Central memory CD4-positive, alpha-beta T cell (primary cell): ENCODE measurements around the gene LCE1E.

Experiments used
- DNase-seq: peaks from one replicate; pipeline ENCODE4 v3.0.0; 2022
- total RNA-seq, 3 experiments: gene quantifications; one replicate each; lab custom pipeline; 2026; lab: John Stamatoyannopoulos, UW

Gene LCE1E
- total RNA-seq: 0 reads per million in 3 experiments

- no peak for DNase-seq
These were observed at the start of gene LCE1E for GRCh38 chr1:152786077-152786476. Gene LCE1E, plus strand, starts transcription at chr1:152786257. Its CDS starts 1,043 bp downstream, at chr1:152787300.

- DNase-seq: no peak
These were observed 48.1 kb upstream of the LCE1E start for GRCh38 chr1:152737997-152738396.

DNA sequence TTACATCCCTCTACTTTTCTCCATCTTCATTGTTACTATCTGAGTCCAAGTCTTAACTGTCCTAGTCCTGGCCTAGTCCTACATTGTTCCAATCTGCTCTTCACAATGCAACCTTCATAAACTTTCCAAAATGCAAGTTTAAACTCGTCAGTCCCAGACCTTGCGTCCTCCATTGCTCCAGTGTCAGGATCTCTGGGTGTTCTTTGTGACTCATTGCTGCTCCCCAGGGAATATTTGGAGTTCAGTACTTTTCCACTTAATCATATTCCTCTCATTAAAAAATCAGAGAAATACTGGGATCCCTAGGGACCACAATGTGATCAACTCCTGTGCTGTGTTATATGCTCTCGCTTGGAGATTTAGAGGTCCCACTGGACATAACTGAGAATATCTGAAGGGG is 46.2 kb upstream of the LCE1E start:
- no peak for DNase-seq

- no peak for DNase-seq
These were observed 44.4 kb upstream of the LCE1E start for GRCh38 chr1:152741656-152742055.

DNA sequence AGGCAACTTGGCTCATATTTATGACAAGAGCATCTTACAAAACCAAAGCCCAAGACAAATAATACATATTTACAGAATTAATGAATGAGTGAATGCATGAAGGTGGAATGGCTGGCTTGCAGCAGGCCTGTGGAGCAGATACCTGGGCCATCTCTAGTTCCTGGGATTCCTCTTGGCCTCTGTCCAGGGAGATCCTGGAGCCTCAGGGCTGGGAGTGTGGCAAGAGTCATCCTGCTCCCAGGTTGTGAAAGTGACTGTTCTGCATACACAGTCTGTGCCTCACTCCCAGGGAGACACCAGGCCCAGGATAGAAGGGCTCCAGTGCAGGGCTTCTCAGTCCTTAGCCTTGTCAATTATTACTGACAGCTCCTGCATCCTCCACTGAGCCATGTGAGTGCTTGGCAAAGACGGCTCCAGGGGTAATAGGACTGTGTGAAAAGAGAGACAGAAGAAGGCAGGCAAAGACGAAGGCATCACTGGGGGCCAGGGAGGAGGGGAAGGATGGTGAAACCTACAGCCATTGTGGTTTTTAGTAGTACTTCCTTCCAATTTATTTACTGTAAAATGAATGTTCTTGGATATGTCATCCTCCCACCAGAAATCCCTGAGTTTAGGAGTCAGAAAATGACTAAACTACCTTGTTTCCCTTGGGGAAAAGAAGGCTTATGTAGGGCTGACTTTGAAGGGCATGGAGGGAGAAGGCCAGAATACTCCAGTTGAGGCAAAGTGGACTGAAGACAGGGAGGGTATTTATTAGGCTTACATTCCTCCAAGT is 42.5 kb upstream of the LCE1E start:
- DNase-seq: no peak

GRCh38 chr1:152745289-152745704 is 40.8 kb upstream of the LCE1E start:
- no peak for DNase-seq

DNA sequence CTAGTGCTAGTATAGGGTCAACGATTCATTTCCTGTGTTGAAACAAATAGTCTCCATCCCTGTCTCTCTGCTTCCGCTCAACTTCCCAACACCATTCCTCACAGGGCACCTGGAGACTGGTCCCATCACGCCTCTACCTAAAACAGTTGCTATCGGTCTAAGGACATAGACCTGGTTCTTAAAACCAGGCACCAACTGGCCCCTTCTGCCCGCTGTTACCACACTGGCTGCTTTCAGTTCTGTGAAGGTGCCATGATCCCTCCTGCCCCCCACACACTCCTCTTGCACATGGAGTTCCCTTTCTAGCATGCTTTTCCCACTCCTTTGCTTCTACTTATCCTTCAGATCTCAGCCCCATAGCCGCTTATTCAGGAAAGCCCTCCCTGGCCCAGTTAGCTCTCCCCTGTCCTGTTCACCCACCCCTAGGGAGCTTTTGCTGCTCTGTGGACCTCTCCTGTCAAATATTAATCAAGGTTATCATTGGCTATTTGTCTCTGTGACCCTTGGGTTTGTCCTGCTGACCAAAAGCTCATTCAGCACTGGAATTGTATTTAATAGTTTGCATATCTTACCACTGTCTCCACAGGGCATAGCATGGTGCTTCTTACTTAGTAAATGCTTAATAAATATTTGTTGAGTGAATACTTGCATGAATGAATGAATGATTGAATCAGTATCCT is 40.2 kb upstream of the LCE1E start:
- DNase-seq: no peak

- no peak for DNase-seq
These were observed 38.2 kb upstream of the LCE1E start for GRCh38 chr1:152747831-152748230.

DNA sequence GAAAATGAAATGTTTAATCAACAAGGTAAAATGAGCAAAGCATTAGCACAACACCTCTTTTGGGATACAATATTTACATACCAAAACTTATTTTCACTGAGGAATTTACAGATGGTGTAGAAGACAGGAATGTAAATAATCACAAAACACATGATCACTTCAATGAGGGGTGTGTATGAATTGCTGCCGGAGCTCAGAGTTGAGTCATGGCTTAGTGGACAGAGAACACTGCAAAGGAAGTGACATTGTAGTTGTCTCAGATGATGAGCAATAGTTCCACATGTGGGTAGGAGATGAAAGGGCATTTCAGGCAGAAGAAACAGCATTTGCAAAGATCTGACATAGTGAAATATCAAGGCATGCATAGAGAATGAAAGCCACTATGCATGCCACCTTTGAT is 33.8 kb upstream of the LCE1E start:
- DNase-seq: no peak

DNA sequence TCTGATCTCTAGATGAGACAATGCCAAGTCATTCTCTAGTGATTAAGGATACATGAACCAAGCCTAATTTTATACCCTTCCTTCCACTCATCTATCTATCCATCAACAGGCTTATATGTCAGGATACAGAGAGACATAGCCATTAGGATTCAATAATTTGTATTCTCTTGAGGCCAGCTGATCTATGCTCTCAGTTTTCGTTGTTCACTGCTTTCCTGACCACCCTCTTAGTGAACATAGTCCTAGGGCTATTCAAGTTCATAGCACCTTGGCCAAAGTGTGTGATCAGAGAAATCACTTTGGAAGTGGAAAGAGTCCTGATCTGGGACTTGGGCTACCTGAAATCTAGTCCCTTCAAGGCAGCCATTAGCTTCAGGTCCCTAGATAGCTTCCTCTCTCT is 32.5 kb upstream of the LCE1E start:
- no peak for DNase-seq

GRCh38 chr1:152756872-152757271 is 29.2 kb upstream of the LCE1E start:
- no peak for DNase-seq

GRCh38 chr1:152757747-152758146 is 28.3 kb upstream of the LCE1E start, which contains the start of gene KPRP:
Gene KPRP, plus strand, starts transcription at chr1:152758025. Its CDS starts 1,564 bp downstream, at chr1:152759589.
- no peak for DNase-seq

DNA sequence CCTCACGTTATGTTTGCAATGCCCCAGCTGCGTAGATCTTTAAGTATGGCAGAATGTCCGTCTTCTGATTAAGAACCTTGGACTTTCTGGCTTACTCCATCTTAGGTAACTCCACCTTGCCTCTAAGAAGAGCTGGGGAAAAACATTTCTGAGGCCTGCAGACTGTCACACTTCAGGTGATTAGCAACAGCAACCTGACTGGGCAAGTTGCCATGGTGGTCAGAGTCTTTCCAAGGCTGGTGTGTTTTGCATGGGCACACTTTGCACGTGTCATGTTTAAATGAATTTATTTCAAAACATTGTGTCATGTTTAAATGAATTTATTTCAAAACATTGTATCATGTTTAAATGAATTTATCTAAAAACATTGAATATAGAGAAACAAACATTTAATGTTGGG is 27.4 kb upstream of the LCE1E start:
- DNase-seq: no peak

DNA sequence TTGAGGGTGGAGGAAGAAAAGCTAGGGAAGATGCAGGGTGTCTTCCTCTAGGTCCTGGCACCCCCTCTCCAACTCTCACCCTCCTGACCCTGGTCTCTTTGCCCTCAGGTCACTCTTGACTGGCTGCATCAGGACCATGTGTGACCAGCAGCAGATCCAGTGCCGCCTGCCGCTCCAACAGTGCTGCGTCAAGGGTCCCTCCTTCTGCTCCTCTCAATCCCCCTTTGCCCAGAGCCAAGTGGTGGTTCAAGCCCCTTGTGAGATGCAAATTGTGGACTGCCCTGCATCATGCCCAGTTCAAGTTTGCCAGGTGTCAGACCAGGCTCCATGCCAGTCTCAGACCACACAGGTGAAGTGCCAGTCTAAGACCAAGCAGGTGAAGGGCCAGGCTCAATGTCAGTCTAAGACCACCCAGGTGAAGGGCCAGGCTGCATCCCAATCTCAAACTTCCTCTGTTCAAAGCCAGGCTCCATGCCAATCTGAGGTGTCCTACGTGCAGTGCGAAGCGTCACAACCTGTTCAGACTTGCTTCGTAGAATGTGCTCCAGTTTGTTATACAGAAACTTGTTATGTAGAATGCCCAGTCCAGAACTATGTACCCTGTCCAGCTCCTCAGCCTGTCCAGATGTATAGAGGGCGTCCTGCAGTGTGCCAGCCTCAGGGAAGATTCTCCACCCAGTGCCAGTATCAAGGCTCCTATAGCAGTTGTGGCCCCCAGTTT is 26.4 kb upstream of the LCE1E start:
- no peak for DNase-seq

DNA sequence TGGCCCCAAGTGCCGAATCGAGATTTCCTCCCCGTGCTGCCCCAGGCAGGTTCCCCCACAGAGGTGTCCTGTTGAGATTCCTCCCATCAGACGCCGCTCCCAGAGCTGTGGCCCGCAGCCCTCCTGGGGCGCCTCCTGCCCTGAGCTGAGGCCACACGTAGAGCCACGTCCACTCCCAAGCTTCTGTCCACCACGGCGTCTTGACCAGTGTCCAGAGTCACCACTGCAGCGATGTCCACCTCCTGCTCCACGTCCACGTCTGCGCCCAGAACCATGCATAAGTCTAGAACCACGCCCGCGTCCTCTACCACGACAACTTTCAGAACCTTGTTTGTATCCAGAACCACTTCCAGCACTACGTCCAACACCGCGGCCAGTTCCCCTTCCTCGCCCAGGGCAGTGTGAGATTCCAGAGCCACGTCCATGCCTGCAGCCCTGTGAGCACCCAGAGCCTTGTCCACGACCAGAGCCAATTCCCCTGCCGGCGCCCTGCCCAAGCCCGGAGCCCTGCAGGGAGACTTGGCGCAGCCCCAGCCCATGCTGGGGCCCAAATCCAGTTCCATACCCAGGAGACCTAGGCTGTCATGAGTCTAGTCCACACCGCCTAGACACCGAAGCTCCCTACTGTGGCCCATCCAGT is 25.4 kb upstream of the LCE1E start:
- no peak for DNase-seq

- DNase-seq: no peak
These were observed 24.3 kb upstream of the LCE1E start for GRCh38 chr1:152761609-152762213.

DNA sequence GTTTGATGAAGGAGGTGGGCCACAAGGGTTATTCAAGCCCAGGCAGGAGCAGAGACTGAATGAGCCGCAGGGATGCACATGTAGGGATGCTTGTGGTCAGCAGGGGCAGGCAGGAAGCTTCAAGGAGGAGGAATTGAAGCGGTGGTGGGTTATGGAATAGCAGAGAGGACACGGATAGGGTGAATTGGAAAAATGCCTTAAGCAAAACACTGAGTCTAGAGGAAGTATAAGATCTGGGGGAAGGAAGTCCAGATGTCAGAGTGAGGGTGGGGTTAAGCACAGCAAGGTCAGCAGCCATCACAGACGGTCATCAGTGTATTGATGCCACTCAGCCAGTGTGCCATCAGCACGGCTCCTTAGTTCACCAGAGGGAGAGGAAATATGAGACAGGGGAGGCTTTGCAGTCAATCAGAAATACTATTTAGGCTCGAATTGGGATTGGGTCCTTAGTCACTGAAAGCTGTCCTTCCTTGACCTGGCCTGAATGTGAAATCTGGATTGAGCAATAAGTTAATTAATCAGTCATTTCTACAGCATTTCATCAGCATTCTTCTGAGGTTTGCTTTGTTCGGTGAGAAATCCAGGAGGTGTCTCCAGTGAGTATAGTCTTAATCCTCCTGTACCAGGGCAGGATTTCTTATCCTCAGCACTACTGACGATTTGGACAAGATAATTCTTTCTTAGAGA is 17.1 kb upstream of the LCE1E start:
- no peak for DNase-seq

DNA sequence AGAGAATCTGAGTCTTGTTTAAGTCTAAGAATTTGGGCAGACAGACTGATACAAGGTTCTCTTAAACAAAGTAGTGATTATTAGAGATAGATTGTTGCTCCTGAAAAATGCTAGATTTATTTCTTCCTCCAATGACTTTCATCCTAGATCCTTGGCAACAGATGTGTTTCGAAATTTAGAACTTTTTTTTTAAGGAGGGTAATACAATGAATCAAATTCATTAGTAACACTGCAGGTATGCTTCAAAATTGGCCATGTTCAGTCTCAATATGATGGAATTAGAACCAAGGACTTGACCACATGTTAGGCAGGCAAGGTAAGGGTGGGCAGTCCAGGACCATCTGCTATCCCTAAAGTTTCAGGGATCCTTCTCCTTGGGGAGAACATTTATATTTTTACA is 15.6 kb upstream of the LCE1E start:
- DNase-seq: no peak

- DNase-seq: no peak
These were observed 11.2 kb upstream of the LCE1E start, which contains the start of gene LCE1F for GRCh38 chr1:152774875-152775274. Gene LCE1F, plus strand, starts transcription at chr1:152775140. Its CDS starts 1,232 bp downstream, at chr1:152776372.

GRCh38 chr1:152776361-152776760 is 9.7 kb upstream of the LCE1E start:
- no peak for DNase-seq

DNA sequence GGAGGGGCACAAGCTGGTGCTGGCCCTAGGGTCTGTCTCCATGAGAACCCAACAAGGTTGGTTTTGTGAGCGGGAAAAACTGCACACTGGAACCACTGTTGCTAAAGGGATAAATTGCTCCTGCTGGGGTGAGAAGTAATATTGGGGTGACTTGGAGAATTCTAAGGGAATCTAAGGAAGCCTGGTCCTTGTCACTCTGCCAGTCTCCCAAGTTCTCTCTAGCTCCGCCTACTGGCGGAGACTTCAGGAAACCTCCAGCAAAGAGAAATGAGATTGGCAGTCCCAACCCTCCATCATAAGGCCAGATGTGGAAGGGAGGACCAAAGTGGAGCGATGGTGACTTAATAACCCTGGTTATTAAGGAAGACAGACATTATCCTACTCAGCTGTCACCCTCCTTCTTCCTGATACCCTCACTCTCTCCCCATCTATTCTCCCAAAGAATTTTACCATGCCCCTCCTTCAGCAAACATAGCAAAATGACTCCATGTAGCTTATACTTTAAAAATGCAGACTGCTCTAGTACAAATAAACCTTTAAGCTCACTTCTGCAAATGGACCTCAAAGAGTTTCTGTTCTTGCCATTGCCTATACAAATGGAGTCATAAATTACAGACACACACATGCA is 8.4 kb upstream of the LCE1E start:
- DNase-seq: no peak
